GM12878 (cell line): Measurements from ENCODE around the gene GALNT9. TPM values are rescaled to one million over a fixed set of nuclear protein-coding genes. Genes with fewer than 3 reads are reported as not detected.

ENCODE experiments used
- ATAC-seq: fragments of 200-7000 bp; cut with Tn5 transposase; 3 replicates; pipeline ENCODE4 v1.9.1; 2020; ENCODE audit warnings: mild to moderate bottlenecking, moderate library complexity
- BruUV-seq: library from RNA; stranded (reverse); fragments of 400-500 nt; replicated peaks from 2 replicates; lab custom pipeline; 2021; lab: Mats Ljungman, UMichigan
- CTCF ChIA-PET: fragments of 300-600 bp; sonication (Branson Sonifier 250); formaldehyde crosslinking; extraction: SDS; loops from one replicate; lab custom pipeline; 2021; ENCODE audit warnings: inconsistent platforms; lab: Yijun Ruan, JAX
- POLR2A ChIA-PET: fragments of 350-600 bp; formaldehyde crosslinking; extraction: SDS; loops from one replicate; lab custom pipeline; 2021; ENCODE audit warnings: inconsistent platforms; lab: Charles Lee
- RAD21 ChIA-PET: fragments of 300-600 bp; sonication (Branson Sonifier 250); formaldehyde crosslinking; loops from one replicate; lab custom pipeline; 2023; ENCODE audit warnings: antibody characterized with exemption; ENCODE audit not compliant: unreplicated experiment; lab: Charles Lee
- SMC1A ChIA-PET: fragments of 300-600 bp; sonication (Branson Sonifier 250); formaldehyde crosslinking; loops from one replicate; lab custom pipeline; 2023; ENCODE audit not compliant: unreplicated experiment, uncharacterized antibody; lab: Charles Lee
- DNase-seq: peaks from one replicate; pipeline ENCODE4 v3.0.0-alpha.2; 2011; ENCODE audit warnings: low read depth, low spot score
- FAIRE-seq: peaks from 3 replicates; lab custom pipeline; 2011; peaks lifted over from hg19 to GRCh38; lab: Jason Lieb, UNC
- H2AFZ ChIP-seq: 2 replicates; pipeline ENCODE4 v1.6.0; 2011; ENCODE audit warnings: low read depth, low read length, control low read depth; ENCODE audit not compliant: control insufficient read depth
- H3K27ac ChIP-seq: 2 replicates; pipeline ENCODE4 v1.5.1; 2011; ENCODE audit warnings: control low read depth; ENCODE audit not compliant: control insufficient read depth, insufficient read depth
- H3K27me3 ChIP-seq, 2 experiments: replicated peaks in 1 of 2; 2 replicates each; pipeline versions ENCODE4 v1.6.0 to v1.6.1; 2011; ENCODE audit warnings: low read length in 1 of 2; ENCODE audit not compliant: control insufficient read depth in 2 of 2, insufficient read depth in 2 of 2
- H3K36me3 ChIP-seq, 2 experiments: 2 replicates each; pipeline ENCODE4 v1.5.1; 2011; ENCODE audit warnings: low read length in 1 of 2; ENCODE audit not compliant: control insufficient read depth in 2 of 2, insufficient read depth in 2 of 2
- H3K4me1 ChIP-seq: 2 replicates; pipeline ENCODE4 v1.6.1; 2011; ENCODE audit warnings: mild to moderate bottlenecking, low read length, moderate library complexity, mixed read lengths; ENCODE audit not compliant: control insufficient read depth, insufficient read depth
- H3K4me2 ChIP-seq: 2 replicates; pipeline ENCODE4 v1.6.0; 2011; ENCODE audit warnings: control low read depth; ENCODE audit not compliant: control insufficient read depth, insufficient read depth
- H3K4me3 ChIP-seq: fragments of 200-600 bp; sonication (generic); 2 replicates; pipeline ENCODE4 v1.5.1; 2016
- H3K79me2 ChIP-seq: 2 replicates; pipeline ENCODE4 v1.6.0; 2011; ENCODE audit warnings: low read length; ENCODE audit not compliant: control insufficient read depth, insufficient read depth
- H3K9ac ChIP-seq: 2 replicates; pipeline ENCODE4 v1.8.0; 2011; ENCODE audit warnings: low read length, control low read depth, mixed read lengths; ENCODE audit not compliant: control insufficient read depth, insufficient read depth
- H3K9me3 ChIP-seq: replicated peaks from 3 replicates; pipeline ENCODE4 v1.5.1; 2011; ENCODE audit warnings: mild to moderate bottlenecking, low read length; ENCODE audit not compliant: control insufficient read depth, insufficient read depth
- H4K20me1 ChIP-seq: 2 replicates; pipeline ENCODE4 v1.6.0; 2011; ENCODE audit not compliant: control insufficient read depth, insufficient read depth
- BACH1 ChIP-seq: fragments of 450-650 bp; IDR thresholded peaks from 2 replicates; pipeline ENCODE4 v1.6.1; 2017; ENCODE audit warnings: mild to moderate bottlenecking, borderline replicate concordance
- CHD4 ChIP-seq: fragments of 200-600 bp; sonication (generic); IDR thresholded peaks from 2 replicates; pipeline ENCODE4 v1.6.1; 2016; ENCODE audit warnings: mild to moderate bottlenecking
- ESRRA ChIP-seq: IDR thresholded peaks from 2 replicates; pipeline ENCODE4 v1.6.1; 2012; ENCODE audit warnings: mild to moderate bottlenecking, low read length, improper control_type of control experiment
- MEF2A ChIP-seq: IDR thresholded peaks from 2 replicates; pipeline ENCODE4 v1.6.1; 2011; ENCODE audit warnings: low read depth, mild to moderate bottlenecking, low read length, moderate library complexity; ENCODE audit not compliant: insufficient read depth
- NFYB ChIP-seq: IDR thresholded peaks from 2 replicates; pipeline ENCODE4 v1.6.1; 2011; ENCODE audit warnings: low read depth, mild to moderate bottlenecking, low read length, improper control_type of control experiment, moderate library complexity; ENCODE audit not compliant: insufficient read depth
- NR2C1 ChIP-seq: fragments of 450-650 bp; IDR thresholded peaks from 2 replicates; pipeline ENCODE4 v1.6.1; 2017; ENCODE audit warnings: antibody characterized with exemption, mild to moderate bottlenecking, moderate library complexity
- RBBP5 ChIP-seq: fragments of 200-600 bp; sonication (generic); conservative IDR thresholded peaks from 2 replicates; pipeline ENCODE4 v1.6.1; 2016
- SPI1 ChIP-seq: IDR thresholded peaks from 2 replicates; pipeline ENCODE4 v1.6.1; 2011; ENCODE audit warnings: low read depth, mild to moderate bottlenecking, low read length, moderate library complexity, borderline replicate concordance; ENCODE audit not compliant: insufficient read depth
- YBX1 ChIP-seq: fragments of 450-650 bp; IDR thresholded peaks from 2 replicates; pipeline ENCODE4 v1.6.1; 2016; ENCODE audit warnings: antibody characterized with exemption
- WGBS: methylation state at CpG from one replicate; pipeline ENCODE4 v1.1.6; 2016; ENCODE audit warnings: low lambda C conversion rate; ENCODE audit not compliant: insufficient replicate concordance, insufficient coverage; ENCODE audit errors: missing lambda C conversion rate; 5-methylcytosine and 5-hydroxymethylcytosine counted together
- in situ Hi-C: fragments of 300-500 bp; cut with MboI; formaldehyde crosslinking; loops from 9 replicates; pipeline ENCODE4 v1.14.3; 2018; ENCODE audit warnings: mixed read lengths
- intact Hi-C: fragments of 100-400 bp; cut with micrococcal nuclease; formaldehyde crosslinking; loops from one replicate; pipeline ENCODE4 v1.14.2; 2022; ENCODE audit not compliant: unreplicated experiment
- polyA plus RNA-seq, 11 experiments: library from polyadenylated mRNA; depleted of rRNA in 4 of 11; unstranded in 6 of 11; stranded (reverse) in 5 of 11; fragments of >200 nt; fragmentation: Nextera tagmentation in 4 of 11; fragmentation: Illumina TruSeq in 1 of 11; extraction: Ambion mirVana in 4 of 11; extraction: Trizol in 1 of 11; gene quantifications; 1 replicate in 1 of 11; 2 replicates in 10 of 11; pipeline versions ENCODE4 v1.2.1 to v1.2.3, GENCODE V29; 2011 to 2016; ENCODE audit warnings: inconsistent platforms in 2 of 11, missing spikeins in 2 of 11, low read depth in 1 of 11
- total RNA-seq, 4 experiments: library from RNA; depleted of rRNA in 3 of 4; stranded (reverse); fragments of >200 nt in 3 of 4; fragmentation: Illumina TruSeq in 1 of 4; extraction: Trizol in 1 of 4; gene quantifications; 2 replicates each; pipeline versions ENCODE4 v1.2.1 to v1.2.3, GENCODE V29; 2013 to 2021
- TF ChIP-seq, protein P1 (sequence below): fragments of 450-650 bp; IDR thresholded peaks from 2 replicates; pipeline ENCODE4 v1.6.1; 2016; ENCODE audit warnings: mild to moderate bottlenecking, moderate library complexity, borderline replicate concordance
- TF ChIP-seq, protein P2 (sequence below): IDR thresholded peaks from 2 replicates; pipeline ENCODE4 v1.6.1; 2011; ENCODE audit warnings: low read depth, low read length, improper control_type of control experiment, borderline replicate concordance

GALNT9 gene
- total and polyA plus RNA-seq, 10 of the 15 experiments (the other 5 are each of a cell fraction or from before 2014, with no cell fraction given), result 0.04 TPM; not detected in 9

DNA sequence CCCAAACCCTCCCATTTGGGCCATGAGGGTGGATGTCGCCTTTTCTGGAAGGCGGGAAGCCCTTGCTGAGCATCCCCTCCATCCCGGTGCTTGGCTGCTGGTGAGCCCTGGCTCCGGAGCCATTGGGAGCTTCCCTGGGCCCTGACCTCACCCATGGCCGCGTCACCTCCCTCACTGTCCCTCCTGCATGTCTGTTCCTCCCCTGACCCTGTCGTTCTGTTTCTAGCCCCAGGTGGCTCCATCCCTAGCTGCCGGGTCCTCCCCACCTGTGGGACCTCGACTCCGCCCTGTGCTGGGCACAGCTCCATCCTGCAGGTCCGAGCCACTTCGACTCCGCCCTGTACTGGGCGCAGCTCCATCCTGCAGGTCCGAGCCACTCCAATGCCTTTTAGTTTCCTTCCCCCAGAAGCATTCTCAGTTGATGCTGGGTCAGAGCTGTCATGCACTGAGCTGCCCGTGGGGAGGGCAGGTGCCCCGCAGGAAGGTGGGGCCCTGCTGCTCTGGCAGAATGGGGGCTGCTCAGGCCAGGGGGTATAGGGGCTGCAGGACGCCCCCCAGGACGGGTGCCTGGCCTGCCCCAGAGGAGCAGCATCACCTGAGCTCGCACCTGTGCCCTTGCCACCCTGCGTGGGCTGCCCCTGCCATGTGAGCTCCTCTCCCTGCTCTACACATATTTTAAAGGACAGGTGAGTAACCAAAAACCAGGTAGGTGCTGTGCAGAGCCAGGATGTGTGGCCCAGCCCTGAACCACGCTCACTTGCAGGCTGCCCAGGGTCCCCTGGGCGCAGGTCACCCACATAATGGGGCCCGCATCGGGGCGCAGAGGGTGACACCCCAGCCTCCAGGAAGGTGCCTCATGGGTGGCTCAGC, 166.1 kb downstream of the GALNT9 start:
- POLR2A ChIA-PET, result no interaction called here
- SMC1A ChIA-PET, result no interaction called here
- Histone ChIP-seq H4K20me1 (no peaks in the 10 kb centered on the region), H2AFZ (no peak overlapping the region), H3K4me2 (no peak overlapping the region), H3K79me2 (no peaks in the 10 kb centered on the region), H3K36me3 (peaks cover 0 to 2% of the 10 kb centered on the region in 2 experiments; a peak in 1 of 4 replicates), H3K4me1 (no peaks in the 10 kb centered on the region), H3K9me3 (no peaks in the 10 kb centered on the region), H3K27ac (no peak overlapping the region), H3K4me3 (no peak overlapping the region), H3K27me3 (no peaks in the 10 kb centered on the region), H3K9ac (no peak overlapping the region)
- BruUV-seq, result no TSS peak
- DNase-seq (no peak), ATAC-seq (peak; percentile 28), FAIRE-seq (no peak)
- RAD21 ChIA-PET, result interaction anchor here (1.1 kb wide), 1 partner anchor 56 kb away, joined by 3 read pairs; no protein-coding TSS in a partner anchor
- 49% methylated on average over 26 of the region's 26 CpGs for WGBS
- CTCF ChIA-PET, result interaction anchor here (1.8 kb wide), 1 partner anchor 9 kb away, joined by 6 read pairs; no protein-coding TSS in a partner anchor
- in situ Hi-C loops (no loop called here), intact Hi-C loops (no loop called here)
- TF ChIP-seq NR2C1 (no peak), CHD4 (no peak), MEF2A (no peak), ESRRA (no peak), RBBP5 (no peak)

DNA sequence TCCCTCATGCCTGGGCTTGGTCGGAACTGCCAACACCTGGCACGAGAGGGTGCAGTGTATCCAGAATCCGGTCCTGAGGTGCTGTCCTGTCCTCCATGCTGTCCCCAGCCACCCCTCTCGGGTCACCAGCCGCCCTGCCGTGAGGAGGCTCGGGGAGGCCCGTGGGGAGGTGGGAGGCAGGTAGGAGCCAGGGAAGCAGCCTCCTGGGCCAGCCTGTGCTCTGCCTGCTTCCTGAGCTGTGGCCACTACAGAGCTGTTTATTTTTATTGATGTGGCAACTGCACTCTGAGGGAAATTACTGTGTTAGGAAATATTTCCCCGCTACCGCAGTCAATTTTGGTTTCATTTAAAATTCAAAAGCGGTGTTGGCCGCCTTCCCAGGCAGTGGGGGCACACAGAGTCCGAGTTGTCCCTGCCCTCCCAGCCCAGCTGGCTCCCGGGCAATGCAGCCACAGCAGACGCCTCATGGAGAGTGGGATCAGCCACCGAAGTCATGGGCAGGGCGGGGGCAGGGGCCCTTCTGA, 166.8 kb downstream of the GALNT9 start:
- intact Hi-C loops, result no loop called here
- H3K4me2 ChIP-seq, result no peak overlapping the region
- FAIRE-seq (no peak), ATAC-seq (peak; percentile 35), DNase-seq (no peak)
- H3K36me3 ChIP-seq, result peaks cover 0 to 5% of the 10 kb centered on the region in 2 experiments; a peak in 3 of 4 replicates
- POLR2A ChIA-PET, result interaction anchor here (0.6 kb wide), 1 partner anchor 208 kb away, joined by 9 read pairs; no protein-coding TSS in a partner anchor
- H3K9me3 ChIP-seq, result no peaks in the 10 kb centered on the region; the same call in 1 of the 3 replicates
- RAD21 ChIA-PET, result interaction anchor here (1.1 kb wide), 1 partner anchor 56 kb away, joined by 3 read pairs; no protein-coding TSS in a partner anchor
- SMC1A ChIA-PET, result no interaction called here
- no peaks in the 10 kb centered on the region for H3K79me2 ChIP-seq
- H3K27me3 ChIP-seq, result no peaks in the 10 kb centered on the region
- no peaks in the 10 kb centered on the region for H3K4me1 ChIP-seq
- no peak overlapping the region for H3K4me3 ChIP-seq
- BruUV-seq, result no TSS peak
- in situ Hi-C loops, result no loop called here
- CTCF ChIA-PET, result interaction anchor here (1.8 kb wide), 1 partner anchor 9 kb away, joined by 6 read pairs; no protein-coding TSS in a partner anchor
- no peak overlapping the region for H3K9ac ChIP-seq
- WGBS, result 28% methylated on average over 17 of the region's 17 CpGs
- H2AFZ ChIP-seq, result no peak overlapping the region
- H3K27ac ChIP-seq, result no peak overlapping the region
- H4K20me1 ChIP-seq, result no peaks in the 10 kb centered on the region
- TF ChIP-seq BACH1 (no peak), YBX1 (no peak), SPI1 (no peak), NFYB (no peak)
- TF ChIP-seq, protein P1, sequence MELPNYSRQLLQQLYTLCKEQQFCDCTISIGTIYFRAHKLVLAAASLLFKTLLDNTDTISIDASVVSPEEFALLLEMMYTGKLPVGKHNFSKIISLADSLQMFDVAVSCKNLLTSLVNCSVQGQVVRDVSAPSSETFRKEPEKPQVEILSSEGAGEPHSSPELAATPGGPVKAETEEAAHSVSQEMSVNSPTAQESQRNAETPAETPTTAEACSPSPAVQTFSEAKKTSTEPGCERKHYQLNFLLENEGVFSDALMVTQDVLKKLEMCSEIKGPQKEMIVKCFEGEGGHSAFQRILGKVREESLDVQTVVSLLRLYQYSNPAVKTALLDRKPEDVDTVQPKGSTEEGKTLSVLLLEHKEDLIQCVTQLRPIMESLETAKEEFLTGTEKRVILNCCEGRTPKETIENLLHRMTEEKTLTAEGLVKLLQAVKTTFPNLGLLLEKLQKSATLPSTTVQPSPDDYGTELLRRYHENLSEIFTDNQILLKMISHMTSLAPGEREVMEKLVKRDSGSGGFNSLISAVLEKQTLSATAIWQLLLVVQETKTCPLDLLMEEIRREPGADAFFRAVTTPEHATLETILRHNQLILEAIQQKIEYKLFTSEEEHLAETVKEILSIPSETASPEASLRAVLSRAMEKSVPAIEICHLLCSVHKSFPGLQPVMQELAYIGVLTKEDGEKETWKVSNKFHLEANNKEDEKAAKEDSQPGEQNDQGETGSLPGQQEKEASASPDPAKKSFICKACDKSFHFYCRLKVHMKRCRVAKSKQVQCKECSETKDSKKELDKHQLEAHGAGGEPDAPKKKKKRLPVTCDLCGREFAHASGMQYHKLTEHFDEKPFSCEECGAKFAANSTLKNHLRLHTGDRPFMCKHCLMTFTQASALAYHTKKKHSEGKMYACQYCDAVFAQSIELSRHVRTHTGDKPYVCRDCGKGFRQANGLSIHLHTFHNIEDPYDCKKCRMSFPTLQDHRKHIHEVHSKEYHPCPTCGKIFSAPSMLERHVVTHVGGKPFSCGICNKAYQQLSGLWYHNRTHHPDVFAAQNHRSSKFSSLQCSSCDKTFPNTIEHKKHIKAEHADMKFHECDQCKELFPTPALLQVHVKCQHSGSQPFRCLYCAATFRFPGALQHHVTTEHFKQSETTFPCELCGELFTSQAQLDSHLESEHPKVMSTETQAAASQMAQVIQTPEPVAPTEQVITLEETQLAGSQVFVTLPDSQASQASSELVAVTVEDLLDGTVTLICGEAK, result no peak
- TF ChIP-seq, protein P2, sequence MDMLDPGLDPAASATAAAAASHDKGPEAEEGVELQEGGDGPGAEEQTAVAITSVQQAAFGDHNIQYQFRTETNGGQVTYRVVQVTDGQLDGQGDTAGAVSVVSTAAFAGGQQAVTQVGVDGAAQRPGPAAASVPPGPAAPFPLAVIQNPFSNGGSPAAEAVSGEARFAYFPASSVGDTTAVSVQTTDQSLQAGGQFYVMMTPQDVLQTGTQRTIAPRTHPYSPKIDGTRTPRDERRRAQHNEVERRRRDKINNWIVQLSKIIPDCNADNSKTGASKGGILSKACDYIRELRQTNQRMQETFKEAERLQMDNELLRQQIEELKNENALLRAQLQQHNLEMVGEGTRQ, result no peak
